ENCODE data around the gene RWDD2A. TPM values are rescaled to one million over a fixed set of nuclear protein-coding genes. Genes with fewer than 3 reads are reported as not detected.

Gene RWDD2A
- total and polyA plus RNA-seq, 9 of the 15 experiments (the other 6 are each of a cell fraction or from before 2014, with no cell fraction given), result 1.6 to 4.7 (median 2.1) TPM

GRCh38 chr6:83151114-83151513 lies 42.0 kb upstream of the RWDD2A start (continued):
- no peak for TF ChIP-seq DEAF1 (CRISPR knock-in tag; IDR thresholded peaks at IDR 0.05)
- TF ChIP-seq GTF2B (IDR thresholded peaks at IDR 0.05; ENCODE audit: extremely low read depth, insufficient read length), result no peak
- no peak for TF ChIP-seq KLF1 (tag; IDR thresholded peaks at IDR 0.05)
- TF ChIP-seq ZNF436 (CRISPR knock-in tag; IDR thresholded peaks at IDR 0.05), result no peak

GRCh38 chr6:83152913-83153312 lies 40.2 kb upstream of the RWDD2A start:
- H3K9ac ChIP-seq (ENCODE audit: insufficient read depth in 1 of 2, low read depth in 2 of 2, low read length in 2 of 2), result no peak overlapping the region
- no peaks in the 10 kb centered on the region for H3K9me1 ChIP-seq (ENCODE audit: control insufficient read depth, insufficient read depth, low read length)
- no peaks in the 10 kb centered on the region for H3K36me3 ChIP-seq (ENCODE audit: control insufficient read depth, insufficient read depth, low read length)
- ChIA-PET CTCF (ENCODE audit: low intra/inter-chr PET ratio) (no interaction called here), POLR2A (no interaction called here)
- H3K27me3 ChIP-seq (ENCODE audit: control insufficient read depth in 2 of 2, insufficient read depth in 2 of 2, low read length in 2 of 2), result no peaks in the 10 kb centered on the region
- H3K27ac ChIP-seq (ENCODE audit: extremely low read depth, low read depth, low read length), result no peak overlapping the region
- no peaks in the 10 kb centered on the region for H3K4me1 ChIP-seq (replicated peaks in 1 of 2; ENCODE audit: control insufficient read depth in 2 of 2, insufficient read depth in 2 of 2, low read length in 2 of 2)
- in situ Hi-C loops (cut with MboI) (no loop called here), intact Hi-C loops (cut with micrococcal nuclease) (no loop called here)
- no peak for DNase-seq (ENCODE audit: extremely low read depth in 1 of 4, low spot score in 3 of 4)
- FAIRE-seq, result no peak
- no peak overlapping the region for H2AFZ ChIP-seq (ENCODE audit: low read depth, low read length)
- WGBS (ENCODE audit: insufficient coverage, low coverage, missing lambda C conversion rate), result 100% methylated on average over 1 of the region's 1 CpG
- peak; percentile 96 for TF ChIP-seq MAFK (IDR thresholded peaks at IDR 0.05; ENCODE audit: low read length)
- no peak for TF ChIP-seq MCM2 (IDR thresholded peaks at IDR 0.05; ENCODE audit: low read depth)
- TF ChIP-seq MAFF (IDR thresholded peaks at IDR 0.05; ENCODE audit: low read length), result peak; percentile 95
- TF ChIP-seq MAFG (tag; conservative IDR thresholded peaks at IDR 0.05), result peak; percentile 89
- TF ChIP-seq ZNF316 (IDR thresholded peaks at IDR 0.05), result peak; percentile 96
- peak; percentile 92 for TF ChIP-seq C11orf30 (IDR thresholded peaks at IDR 0.05; ENCODE audit: low read depth)
- no peak for TF ChIP-seq PKNOX1 (IDR thresholded peaks at IDR 0.05)
- H4K20me1 ChIP-seq (replicated peaks; ENCODE audit: control insufficient read depth, insufficient read depth, low read length), result no peaks in the 10 kb centered on the region
- no peaks in the 10 kb centered on the region for H3K79me2 ChIP-seq (ENCODE audit: control insufficient read depth, insufficient read depth, low read length)
- no peaks in the 10 kb centered on the region for H3K9me3 ChIP-seq (replicated peaks; ENCODE audit: control insufficient read depth, insufficient read depth, low read depth, low read length)
- ATAC-seq, result no peak
- no peak overlapping the region for H3K4me3 ChIP-seq
- H3K4me2 ChIP-seq (ENCODE audit: insufficient read depth, low read length), result no peak overlapping the region
- BruUV-seq (replicated peaks), result no TSS peak

Measured in K562 (cell line).